ENCODE data around the gene LMNA. TPM values are rescaled to one million over a fixed set of nuclear protein-coding genes. Genes with fewer than 3 reads are reported as not detected.
"Not testable (repeated sequence)": the region's sequence is repeated elsewhere in the genome, so short reads cannot be mapped to it uniquely, and the experiment has no call there.

LMNA gene
- total RNA-seq, 2 experiments from 2014 or later: 93.6 to 101 TPM

- peaks cover 34% of the 10 kb centered on the region for H3K4me1 Mint-ChIP-seq
- H3K27ac Mint-ChIP-seq: no peak overlapping the region
- POLR2A ChIA-PET: interaction anchor here (1.1 to 9.2 kb wide), 4 partner anchors 8 to 171 kb away, joined by 3 to 111 read pairs (median 40); no protein-coding TSS in a partner anchor
- DNase-seq: no peak
- H3K9me3 Mint-ChIP-seq: no peaks in the 10 kb centered on the region
- CTCF ChIA-PET: interaction anchor here (0.8 to 9.8 kb wide), 3 partner anchors 14 to 16 kb away, joined by 4 to 98 read pairs (median 12); no protein-coding TSS in a partner anchor
- no peak overlapping the region for H3K4me3 Mint-ChIP-seq
- peaks cover 3% of the 10 kb centered on the region for H3K36me3 Mint-ChIP-seq (ENCODE audit: low read depth)
- H3K27me3 Mint-ChIP-seq: peaks cover 17% of the 10 kb centered on the region
Observed at GRCh38 chr1:156112276-156113137, 2.0 kb upstream of the LMNA start.

DNA sequence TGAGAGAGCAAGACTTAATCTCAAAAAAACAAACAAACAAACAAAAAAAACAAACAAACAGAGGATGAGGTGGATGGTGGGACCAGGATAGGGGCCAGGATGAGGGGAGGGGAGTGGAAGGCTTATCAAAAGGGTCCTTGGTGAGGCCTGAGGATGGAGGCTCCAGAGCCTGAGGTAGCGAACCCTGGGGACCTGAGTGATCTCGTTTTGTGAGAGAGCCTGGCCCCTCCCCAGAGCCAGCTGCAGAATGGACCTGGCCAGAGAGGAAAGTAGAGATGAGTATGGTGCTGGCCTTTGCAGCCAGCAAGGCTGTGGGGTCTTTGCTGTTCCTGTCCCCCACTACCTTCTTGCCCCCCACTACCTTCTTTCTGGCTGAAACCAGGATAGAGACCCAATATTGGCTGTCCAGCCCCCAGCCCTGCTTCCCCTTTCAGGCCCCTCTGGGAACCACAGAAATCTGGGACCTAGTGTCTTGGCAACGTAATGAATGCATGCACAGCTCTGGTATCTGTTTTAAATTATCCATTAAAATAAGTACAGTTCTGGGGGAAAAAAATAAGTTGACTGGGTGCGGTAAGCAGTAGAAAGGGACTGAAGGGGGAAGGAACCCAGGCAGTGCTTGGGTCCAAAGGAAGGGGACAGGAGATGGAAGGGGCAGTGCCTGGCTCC, 1.1 kb upstream of the LMNA start:
- peaks cover 17% of the 10 kb centered on the region for H3K27me3 Mint-ChIP-seq
- ChIA-PET POLR2A (interaction anchor here (1.2 to 9.2 kb wide), 6 partner anchors 9 to 133 kb away, joined by 4 to 111 read pairs (median 30); partner anchors contain the start of gene PMF1), CTCF (interaction anchor here (2.2 to 9.8 kb wide), 3 partner anchors 14 to 18 kb away, joined by 12 to 98 read pairs (median 86); no protein-coding TSS in a partner anchor)
- no peak for DNase-seq
- H3K4me1 Mint-ChIP-seq: peaks cover 39% of the 10 kb centered on the region
- no peaks in the 10 kb centered on the region for H3K9me3 Mint-ChIP-seq
- H3K27ac Mint-ChIP-seq: no peak overlapping the region
- H3K4me3 Mint-ChIP-seq: no peak overlapping the region
- peaks cover 3% of the 10 kb centered on the region for H3K36me3 Mint-ChIP-seq (ENCODE audit: low read depth)

DNA sequence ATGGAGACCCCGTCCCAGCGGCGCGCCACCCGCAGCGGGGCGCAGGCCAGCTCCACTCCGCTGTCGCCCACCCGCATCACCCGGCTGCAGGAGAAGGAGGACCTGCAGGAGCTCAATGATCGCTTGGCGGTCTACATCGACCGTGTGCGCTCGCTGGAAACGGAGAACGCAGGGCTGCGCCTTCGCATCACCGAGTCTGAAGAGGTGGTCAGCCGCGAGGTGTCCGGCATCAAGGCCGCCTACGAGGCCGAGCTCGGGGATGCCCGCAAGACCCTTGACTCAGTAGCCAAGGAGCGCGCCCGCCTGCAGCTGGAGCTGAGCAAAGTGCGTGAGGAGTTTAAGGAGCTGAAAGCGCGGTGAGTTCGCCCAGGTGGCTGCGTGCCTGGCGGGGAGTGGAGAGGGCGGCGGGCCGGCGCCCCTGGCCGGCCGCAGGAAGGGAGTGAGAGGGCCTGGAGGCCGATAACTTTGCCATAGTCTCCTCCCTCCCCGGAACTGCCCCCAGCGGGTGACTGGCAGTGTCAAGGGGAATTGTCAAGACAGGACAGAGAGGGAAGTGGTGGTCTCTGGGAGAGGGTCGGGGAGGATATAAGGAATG, 505 bp downstream of the LMNA start:
- Mint-ChIP-seq H3K4me1 (peaks cover 51% of the 10 kb centered on the region), H3K27me3 (peaks cover 17% of the 10 kb centered on the region), H3K27ac (peak overlapping the region; percentile 64), H3K36me3 (ENCODE audit: low read depth) (peaks cover 3% of the 10 kb centered on the region), H3K9me3 (no peaks in the 10 kb centered on the region), H3K4me3 (peak overlapping the region; percentile 95)
- CTCF ChIA-PET: interaction anchor here (1.1 to 9.8 kb wide), 4 partner anchors 12 to 19 kb away, joined by 3 to 98 read pairs (median 44); no protein-coding TSS in a partner anchor
- DNase-seq: no peak
- POLR2A ChIA-PET: interaction anchor here (1.0 to 9.2 kb wide), 10 partner anchors 10 to 168 kb away, joined by 3 to 111 read pairs (median 9); partner anchors contain the start of genes PMF1 and SMG5

GRCh38 chr1:156115514-156116374, 1.2 kb downstream of the LMNA start:
- Mint-ChIP-seq H3K27ac (peak overlapping the region; percentile 66), H3K9me3 (no peaks in the 10 kb centered on the region), H3K4me3 (peak overlapping the region; percentile 95), H3K27me3 (peaks cover 17% of the 10 kb centered on the region), H3K4me1 (peaks cover 57% of the 10 kb centered on the region), H3K36me3 (ENCODE audit: low read depth) (peaks cover 3% of the 10 kb centered on the region)
- POLR2A ChIA-PET: interaction anchor here (1.2 to 9.2 kb wide), 7 partner anchors 11 to 167 kb away, joined by 3 to 111 read pairs (median 22); partner anchors contain the start of genes PMF1 and SMG5
- CTCF ChIA-PET: interaction anchor here (1.1 to 9.8 kb wide), 5 partner anchors 9 to 20 kb away, joined by 3 to 98 read pairs (median 8); no protein-coding TSS in a partner anchor
- DNase-seq: no peak

DNA sequence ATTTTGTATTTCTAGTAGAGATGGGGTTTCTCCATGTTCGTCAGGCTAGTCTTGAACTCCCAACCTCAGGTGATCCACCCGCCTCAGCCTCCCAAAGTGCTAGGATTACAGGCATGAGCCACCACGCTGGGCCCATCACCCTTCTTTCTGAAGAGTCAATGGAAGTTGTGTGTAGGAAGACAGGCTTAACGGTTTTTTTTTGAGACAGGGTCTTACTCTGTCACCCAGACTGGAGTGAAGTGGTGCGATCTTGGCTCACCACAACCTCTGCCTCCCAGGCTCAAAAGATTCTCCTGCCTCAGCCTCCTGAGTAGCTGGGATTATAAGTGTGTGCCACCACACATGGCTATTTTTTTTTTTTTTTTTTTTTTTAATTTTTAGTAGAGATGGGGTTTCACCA, 2.2 kb downstream of the LMNA start:
- H3K27me3 Mint-ChIP-seq: peaks cover 13% of the 10 kb centered on the region
- H3K9me3 Mint-ChIP-seq; DNase-seq; H3K36me3 Mint-ChIP-seq (ENCODE audit: low read depth): not testable (repeated sequence)
- peaks cover 65% of the 10 kb centered on the region for H3K4me1 Mint-ChIP-seq
- peak overlapping the region; percentile 66 for H3K27ac Mint-ChIP-seq
- ChIA-PET CTCF (interaction anchor here (2.5 to 9.8 kb wide), 3 partner anchors 10 to 21 kb away, joined by 8 to 98 read pairs (median 86); no protein-coding TSS in a partner anchor), POLR2A (interaction anchor here (0.9 to 9.2 kb wide), 3 partner anchors 10 to 20 kb away, joined by 6 to 111 read pairs (median 73); no protein-coding TSS in a partner anchor)
- peak overlapping the region; percentile 95 for H3K4me3 Mint-ChIP-seq

DNA sequence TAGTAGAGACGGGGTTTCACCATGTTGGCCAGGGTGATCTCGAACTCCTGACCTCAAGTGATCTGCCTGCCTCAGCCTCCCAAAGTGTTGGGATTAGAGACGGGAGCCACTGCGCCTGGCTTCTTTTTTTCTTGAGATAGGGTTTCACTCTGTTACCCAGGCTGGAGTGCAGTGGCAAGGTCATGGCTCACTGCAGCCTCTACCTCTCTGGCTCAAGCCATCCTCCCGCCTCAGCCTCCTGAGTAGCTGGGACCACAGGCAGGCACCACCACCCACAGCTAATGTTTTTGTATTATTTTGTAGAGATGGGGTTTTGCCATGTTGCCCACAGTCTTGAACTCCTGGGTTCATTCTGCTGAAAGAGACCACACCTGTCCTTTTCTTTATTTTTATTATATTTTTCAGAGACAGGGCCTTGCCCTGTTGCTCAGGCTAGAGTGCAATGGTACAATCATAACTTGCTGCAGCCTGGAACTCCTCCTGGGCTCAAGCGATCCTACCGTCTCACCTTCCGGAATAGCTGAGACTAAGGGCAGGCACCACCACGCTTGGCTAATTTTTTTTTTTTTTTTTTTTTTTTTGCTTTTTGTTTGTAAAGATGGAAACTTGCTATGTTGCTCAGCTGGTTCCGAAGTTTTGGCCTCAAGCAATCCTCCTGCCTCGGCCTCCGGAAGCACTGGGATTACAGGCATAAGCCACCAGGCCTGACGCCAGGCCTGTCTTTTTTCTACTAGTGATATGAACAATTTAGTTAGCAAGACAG, 3.1 kb downstream of the LMNA start:
- Mint-ChIP-seq H3K4me1 (peaks cover 67% of the 10 kb centered on the region), H3K27ac (peak overlapping the region; percentile 67), H3K9me3 (no peaks in the 10 kb centered on the region), H3K4me3 (peak overlapping the region; percentile 52), H3K36me3 (ENCODE audit: low read depth) (peaks cover 5% of the 10 kb centered on the region), H3K27me3 (peaks cover 10% of the 10 kb centered on the region)
- ChIA-PET CTCF (interaction anchor here (2.5 to 9.8 kb wide), 3 partner anchors 10 to 22 kb away, joined by 8 to 98 read pairs (median 86); no protein-coding TSS in a partner anchor), POLR2A (interaction anchor here (0.6 to 9.2 kb wide), 5 partner anchors 9 to 95 kb away, joined by 3 to 111 read pairs (median 6); partner anchors contain the start of gene PMF1)
- no peak for DNase-seq

- Mint-ChIP-seq H3K36me3 (ENCODE audit: low read depth) (peaks cover 5% of the 10 kb centered on the region), H3K4me3 (peak overlapping the region; percentile 52), H3K27me3 (peaks cover 7% of the 10 kb centered on the region), H3K4me1 (peaks cover 71% of the 10 kb centered on the region), H3K27ac (peak overlapping the region; percentile 67), H3K9me3 (no peaks in the 10 kb centered on the region)
- ChIA-PET CTCF (interaction anchor here (8.0 to 9.8 kb wide), 2 partner anchors 9 to 23 kb away, joined by 86 to 98 read pairs; no protein-coding TSS in a partner anchor), POLR2A (interaction anchor here (0.6 to 9.2 kb wide), 5 partner anchors 9 to 94 kb away, joined by 3 to 111 read pairs (median 12); partner anchors contain the start of gene PMF1)
- no peak for DNase-seq
Observed at GRCh38 chr1:156118177-156118868, 3.8 kb downstream of the LMNA start.

DNA sequence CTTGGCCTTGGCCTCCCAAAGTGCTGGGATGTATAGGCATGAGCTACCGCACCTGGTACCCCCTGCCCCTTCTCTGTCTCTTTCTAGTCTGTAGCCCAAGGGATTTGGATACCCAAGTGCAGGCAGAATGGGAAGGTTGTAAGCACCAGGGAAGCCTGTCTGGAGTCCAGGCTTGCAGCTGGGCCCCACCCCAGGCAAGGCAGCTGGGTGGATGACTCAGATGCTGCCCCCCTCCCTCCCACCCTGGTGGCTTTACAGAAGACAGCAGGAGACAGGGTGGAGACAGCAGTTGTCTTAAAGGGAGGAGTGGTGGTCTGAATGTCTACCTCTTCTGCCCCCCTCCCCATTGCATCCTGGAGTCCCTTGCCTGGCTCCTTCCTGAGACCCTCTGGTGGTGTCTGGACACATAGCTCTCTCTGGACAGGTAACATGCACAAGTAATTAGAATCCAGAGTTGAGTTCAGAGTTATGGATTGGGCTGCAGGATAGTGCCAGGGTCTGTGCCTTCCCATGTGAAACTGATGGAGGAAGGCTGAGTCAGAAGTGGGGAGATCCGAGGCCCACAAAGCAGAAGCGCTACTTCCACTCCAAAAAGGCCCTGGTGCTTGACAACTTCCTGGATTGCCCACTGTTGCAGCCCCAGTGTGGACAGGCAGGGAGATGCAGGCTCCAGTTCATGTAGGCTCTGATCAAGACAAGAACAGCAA, 5.1 kb downstream of the LMNA start:
- CTCF ChIA-PET: interaction anchor here (0.9 to 9.8 kb wide), 3 partner anchors 8 to 29 kb away, joined by 4 to 98 read pairs (median 86); no protein-coding TSS in a partner anchor
- POLR2A ChIA-PET: interaction anchor here (1.7 to 9.2 kb wide), 5 partner anchors 7 to 22 kb away, joined by 5 to 111 read pairs (median 12); no protein-coding TSS in a partner anchor

DNA sequence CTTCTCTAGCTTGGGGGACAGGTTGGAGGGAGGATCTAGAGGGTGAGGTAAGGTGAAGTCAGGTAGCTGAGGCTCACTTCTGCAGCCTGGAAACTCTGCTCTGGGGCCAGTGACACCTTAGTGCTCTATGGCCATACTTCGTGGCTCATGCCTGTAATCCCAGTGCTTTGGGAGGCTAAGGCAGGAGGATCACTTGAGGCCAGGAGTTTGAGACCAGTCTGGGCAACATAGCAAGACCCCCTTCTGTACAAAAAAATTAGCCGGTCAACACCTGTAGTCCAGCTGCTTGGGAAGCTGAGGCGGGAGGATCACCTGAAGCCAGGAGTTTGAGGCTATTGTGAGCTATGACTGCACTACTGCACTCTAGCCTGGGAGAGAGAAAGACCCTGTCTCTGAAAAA, 5.8 kb downstream of the LMNA start:
- peaks cover 2% of the 10 kb centered on the region for H3K36me3 Mint-ChIP-seq (ENCODE audit: low read depth)
- ChIA-PET CTCF (interaction anchor here (8.0 to 9.8 kb wide), 2 partner anchors 7 to 25 kb away, joined by 86 to 98 read pairs; no protein-coding TSS in a partner anchor), POLR2A (interaction anchor here (0.9 to 4.7 kb wide), 4 partner anchors 9 to 23 kb away, joined by 3 to 29 read pairs (median 5); no protein-coding TSS in a partner anchor)
- no peaks in the 10 kb centered on the region for H3K27me3 Mint-ChIP-seq
- H3K27ac Mint-ChIP-seq: no peak overlapping the region
- no peaks in the 10 kb centered on the region for H3K9me3 Mint-ChIP-seq
- H3K4me3 Mint-ChIP-seq: no peak overlapping the region
- no peak for DNase-seq
- peaks cover 74% of the 10 kb centered on the region for H3K4me1 Mint-ChIP-seq

More for the DNA sequence above, 5.1 kb downstream of the LMNA start:
- H3K36me3 Mint-ChIP-seq (ENCODE audit: low read depth): peaks cover 2% of the 10 kb centered on the region
- DNase-seq: no peak
- H3K4me3 Mint-ChIP-seq: no peak overlapping the region
- peak overlapping the region; percentile 2 for H3K27ac Mint-ChIP-seq
- H3K9me3 Mint-ChIP-seq: no peaks in the 10 kb centered on the region
- H3K4me1 Mint-ChIP-seq: peaks cover 73% of the 10 kb centered on the region
- H3K27me3 Mint-ChIP-seq: no peaks in the 10 kb centered on the region

- ChIA-PET CTCF (interaction anchor here (8.0 kb wide), 1 partner anchor 25 kb away, joined by 86 read pairs; no protein-coding TSS in a partner anchor), POLR2A (interaction anchor here (0.9 to 4.7 kb wide), 3 partner anchors 10 to 24 kb away, joined by 3 to 29 read pairs (median 5); no protein-coding TSS in a partner anchor)
- H3K4me1 Mint-ChIP-seq: peaks cover 73% of the 10 kb centered on the region
- not testable (repeated sequence) for H3K27ac Mint-ChIP-seq; H3K36me3 Mint-ChIP-seq (ENCODE audit: low read depth); H3K4me3 Mint-ChIP-seq; H3K9me3 Mint-ChIP-seq; DNase-seq; H3K27me3 Mint-ChIP-seq
Observed at GRCh38 chr1:156121005-156121404, 6.5 kb downstream of the LMNA start.

All from activated CD4-positive, alpha-beta memory T cell treated with anti-CD3 and anti-CD28 coated beads, Interleukin-2, amount 10 ng/mL, durations not matched to agents 7 days and 5 days (primary cell).